GM19324 (cell line): ENCODE data around the gene COL25A1.
"Not testable (repeated sequence)": the region's sequence is repeated elsewhere in the genome, so short reads cannot be mapped to it uniquely, and the experiment has no call there.

ENCODE experiments used
- ATAC-seq: cut with Tn5 transposase; IDR thresholded peaks from one replicate; pipeline ENCODE4 v1.9.1; 2021; ENCODE audit warnings: mild to moderate bottlenecking, moderate library complexity; ENCODE audit not compliant: unreplicated experiment, low FRiP score

The COL25A1 gene

DNA sequence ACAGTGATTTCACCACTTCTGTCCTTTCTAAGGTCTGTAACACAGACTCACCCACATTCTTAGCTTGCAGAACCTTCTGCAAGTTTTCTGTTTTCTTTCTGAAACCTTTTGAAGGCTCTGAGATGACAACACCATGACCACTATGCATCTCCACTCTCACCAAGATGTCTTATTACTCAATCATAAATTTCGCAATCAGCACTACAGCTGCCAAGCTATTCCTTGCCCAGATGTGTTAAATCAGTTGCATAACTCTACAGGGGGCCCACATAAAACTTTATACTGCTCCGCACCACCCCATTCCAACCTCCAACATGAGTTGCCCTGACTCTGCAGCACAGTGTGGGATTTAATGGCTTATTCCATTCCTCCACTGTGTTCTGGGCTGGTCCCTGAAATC, 229.9 kb downstream of the COL25A1 start:
- ATAC-seq, result no peak

- ATAC-seq, result not testable (repeated sequence)
Observed at GRCh38 chr4:109070677-109071076, 231.8 kb downstream of the COL25A1 start.

GRCh38 chr4:109067508-109068235, 234.8 kb downstream of the COL25A1 start:
- no peak for ATAC-seq

GRCh38 chr4:109065006-109065405, 237.5 kb downstream of the COL25A1 start:
- no peak for ATAC-seq

DNA sequence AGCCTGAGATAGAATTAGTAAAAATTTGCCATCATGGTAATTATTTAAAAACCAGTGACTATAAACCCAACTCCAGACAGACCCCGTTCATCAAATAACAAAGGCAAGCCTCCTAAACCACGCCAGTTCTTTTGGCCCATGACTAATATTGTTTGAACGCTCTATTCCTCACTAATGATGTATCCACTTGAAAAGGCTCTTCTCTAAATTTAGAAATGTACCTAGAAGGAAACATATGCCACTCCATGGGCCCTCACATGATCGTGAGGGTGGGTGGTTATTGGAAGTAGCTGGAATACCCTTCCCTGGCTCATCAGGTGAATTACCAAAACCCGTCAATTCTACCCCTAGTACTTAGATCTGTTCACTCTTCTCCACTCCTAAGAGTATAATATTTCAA, 249.2 kb downstream of the COL25A1 start:
- no peak for ATAC-seq

GRCh38 chr4:109052821-109053220, 249.6 kb downstream of the COL25A1 start:
- no peak for ATAC-seq

DNA sequence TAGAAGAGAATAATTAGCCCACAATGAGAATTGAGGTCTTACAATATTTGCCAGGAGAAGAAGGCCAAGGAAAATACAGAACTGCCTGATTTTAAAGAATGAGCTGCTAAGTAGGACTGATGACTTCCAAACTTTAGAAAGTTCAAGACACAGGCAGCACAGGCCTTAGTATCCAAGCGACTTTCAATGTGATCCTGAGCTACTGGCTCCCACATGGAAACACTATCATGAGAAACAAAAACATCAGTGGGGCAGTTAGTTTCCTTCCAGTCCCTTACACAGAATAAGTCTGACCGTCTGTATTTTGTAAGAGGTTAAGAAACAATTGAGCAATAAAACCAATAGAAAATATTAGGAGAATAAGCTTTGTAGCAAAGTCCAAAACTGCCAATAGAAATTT, 251.4 kb downstream of the COL25A1 start:
- ATAC-seq, result no peak

- no peak for ATAC-seq
Observed at GRCh38 chr4:109049926-109050325, 252.5 kb downstream of the COL25A1 start.

DNA sequence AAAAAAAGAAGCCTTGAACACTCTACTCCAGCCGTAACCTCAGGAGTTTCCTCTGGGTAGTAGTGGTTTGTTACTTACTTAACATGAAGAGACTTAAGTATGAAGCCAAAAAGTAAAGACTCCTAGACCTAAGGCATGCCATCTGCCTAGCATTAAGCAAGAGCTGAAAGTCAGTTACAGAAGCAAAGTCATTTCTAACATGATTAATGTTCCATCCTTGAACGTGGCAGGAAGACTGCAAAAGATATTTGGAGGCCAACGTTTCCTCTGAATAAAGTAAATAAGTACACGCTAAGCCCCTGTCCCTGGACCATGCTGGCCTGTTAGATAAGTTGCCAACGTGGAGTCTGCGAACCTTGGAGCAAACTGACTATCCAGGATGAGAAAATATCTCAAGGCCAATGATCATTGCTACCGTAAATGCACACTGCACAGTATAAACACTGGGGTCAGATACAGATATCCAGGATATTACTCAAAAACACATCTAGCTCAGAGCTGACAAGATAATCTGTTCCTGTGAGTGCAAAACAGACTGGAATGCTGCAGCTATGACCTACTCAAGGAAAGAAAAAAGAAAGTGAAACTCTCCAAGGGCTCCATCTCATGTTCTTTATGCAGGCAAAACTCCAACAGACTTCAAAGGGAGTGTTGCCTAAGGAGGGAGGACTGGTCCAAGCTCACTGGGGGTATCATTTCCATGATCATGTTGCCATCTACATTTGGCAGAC, 255.8 kb downstream of the COL25A1 start:
- no peak for ATAC-seq

GRCh38 chr4:109044431-109044830, 258.0 kb downstream of the COL25A1 start:
- ATAC-seq, result no peak

- ATAC-seq, result no peak
Observed at GRCh38 chr4:109043286-109043685, 259.2 kb downstream of the COL25A1 start.

DNA sequence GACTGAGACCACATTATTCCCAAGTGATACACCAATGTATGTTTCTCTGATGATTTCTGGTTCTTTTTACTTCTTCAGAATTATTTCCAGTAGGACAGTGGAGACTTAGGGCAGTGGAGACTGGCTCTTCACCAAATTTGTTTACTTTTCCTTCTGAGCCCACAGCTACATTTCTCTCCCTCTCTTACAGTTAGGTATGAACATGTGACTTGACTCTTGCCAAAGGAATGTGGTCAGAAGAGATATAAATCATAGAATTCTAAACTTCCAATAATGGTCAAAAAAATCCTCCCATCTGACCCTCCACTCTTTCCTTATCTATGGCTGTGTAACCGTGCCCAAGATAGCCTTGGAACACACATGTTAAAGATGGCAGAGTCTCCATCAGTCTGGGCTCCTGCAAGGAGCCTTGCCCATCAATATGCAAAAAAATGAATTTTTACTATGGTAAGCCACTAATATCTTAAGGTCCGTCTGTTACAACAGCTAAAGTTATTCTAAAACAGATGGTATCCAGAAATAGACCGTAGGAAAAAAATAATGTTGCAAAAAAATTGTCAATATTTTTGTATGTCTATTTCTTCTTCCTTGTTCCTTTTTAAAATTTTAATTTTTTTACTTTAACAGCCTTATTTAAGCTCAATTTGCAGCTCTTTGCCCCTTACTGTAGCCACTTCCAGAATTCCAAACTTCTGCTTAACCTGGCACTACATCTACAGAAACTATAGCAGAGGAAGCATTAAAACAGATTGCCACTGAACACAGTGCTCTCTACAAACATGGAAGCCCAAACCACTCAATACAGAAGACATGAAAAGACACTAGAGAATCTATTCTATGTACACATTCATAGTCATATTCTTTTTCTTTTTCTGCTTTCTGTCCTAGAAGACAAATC, 260.7 kb downstream of the COL25A1 start:
- ATAC-seq, result no peak

DNA sequence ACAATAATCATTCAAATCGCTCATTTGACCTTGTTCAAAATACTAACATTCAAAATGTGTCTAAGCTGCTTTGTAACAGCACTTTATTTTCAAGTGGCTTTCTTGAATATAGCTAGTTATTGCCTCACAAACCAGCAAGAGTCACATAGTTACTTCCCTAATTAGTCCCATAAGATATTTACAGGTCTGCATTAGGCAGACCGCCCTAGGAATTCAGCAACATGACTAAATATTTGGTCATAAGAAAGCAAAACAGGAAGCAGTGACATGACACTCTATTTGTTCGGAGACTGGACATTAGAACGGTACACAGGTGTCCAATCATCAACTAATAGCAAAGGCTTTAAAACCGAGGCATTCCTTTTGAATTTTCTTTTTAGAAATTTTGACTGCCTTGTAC, 262.0 kb downstream of the COL25A1 start:
- no peak for ATAC-seq

DNA sequence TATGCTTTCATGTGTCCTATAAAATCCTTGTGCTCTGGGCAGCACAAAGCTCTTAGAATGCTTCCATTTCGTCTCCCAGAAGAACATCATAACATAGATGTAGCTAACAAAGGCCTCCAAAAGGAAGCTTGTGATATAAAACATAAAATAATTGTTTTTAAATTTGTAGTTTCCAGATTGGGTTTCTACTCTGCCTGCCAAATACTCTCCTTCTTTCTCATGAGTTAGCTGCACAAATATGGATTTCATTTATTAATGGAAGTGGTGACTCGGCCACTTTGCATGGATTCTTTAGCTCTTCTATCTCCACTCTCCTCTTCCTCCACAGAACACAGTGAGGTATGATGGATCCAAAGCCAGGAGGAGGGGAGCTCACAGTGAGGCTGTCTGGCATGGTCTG, 265.4 kb downstream of the COL25A1 start:
- no peak for ATAC-seq

- no peak for ATAC-seq
Observed at GRCh38 chr4:109033993-109034392, 268.5 kb downstream of the COL25A1 start.

- no peak for ATAC-seq
Observed at GRCh38 chr4:109032671-109033070, 269.8 kb downstream of the COL25A1 start.

- no peak for ATAC-seq
Observed at GRCh38 chr4:109029987-109030386, 272.5 kb downstream of the COL25A1 start.

- no peak for ATAC-seq
Observed at GRCh38 chr4:109027016-109027500, 275.4 kb downstream of the COL25A1 start.

DNA sequence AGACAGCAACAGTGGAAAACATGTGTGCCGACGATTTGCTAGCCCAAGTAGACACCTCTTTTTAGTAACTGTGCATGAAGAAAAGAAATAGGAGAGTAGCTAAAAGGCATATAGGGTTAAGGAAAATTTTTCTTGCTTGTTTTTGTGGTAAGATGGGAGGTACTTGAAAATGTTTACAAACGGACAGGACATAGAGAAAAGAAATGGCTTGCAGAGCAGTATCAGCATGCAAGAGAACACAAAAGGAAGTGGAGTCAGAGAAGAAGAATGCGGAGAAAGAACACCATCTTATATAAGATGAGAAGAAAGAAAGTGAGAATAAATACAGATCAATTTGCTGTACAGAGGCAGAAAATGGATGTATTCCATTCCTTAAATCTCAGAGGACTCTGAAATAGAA, 275.9 kb downstream of the COL25A1 start:
- no peak for ATAC-seq

DNA sequence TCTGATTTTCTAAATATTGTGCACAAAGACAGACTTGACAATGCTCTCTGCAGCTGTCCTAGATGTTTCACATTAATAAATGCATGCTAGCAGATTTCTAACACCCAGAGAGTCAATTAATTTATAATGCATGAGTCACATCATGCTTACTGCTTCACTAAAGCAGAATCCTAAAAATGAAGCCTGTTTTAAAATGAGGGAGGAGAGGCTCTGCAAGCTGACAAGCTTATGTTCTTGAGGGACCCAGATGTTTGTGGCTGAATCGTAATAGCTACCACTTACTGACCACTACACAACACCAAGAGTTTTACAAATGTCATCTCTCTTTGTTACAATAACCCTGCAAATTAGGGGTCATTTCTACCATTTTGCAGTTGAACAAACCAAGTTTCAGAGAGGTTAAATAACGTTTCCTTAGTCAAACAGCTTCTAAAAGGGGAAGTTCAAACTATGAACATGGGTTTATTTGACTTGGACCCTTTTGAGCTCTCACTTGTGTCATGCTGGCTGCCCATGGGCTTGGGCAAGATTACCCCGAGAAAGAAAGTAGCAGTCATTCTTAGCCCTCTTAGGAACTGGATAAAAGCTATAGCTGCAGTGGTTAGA, 276.9 kb downstream of the COL25A1 start:
- ATAC-seq, result no peak

DNA sequence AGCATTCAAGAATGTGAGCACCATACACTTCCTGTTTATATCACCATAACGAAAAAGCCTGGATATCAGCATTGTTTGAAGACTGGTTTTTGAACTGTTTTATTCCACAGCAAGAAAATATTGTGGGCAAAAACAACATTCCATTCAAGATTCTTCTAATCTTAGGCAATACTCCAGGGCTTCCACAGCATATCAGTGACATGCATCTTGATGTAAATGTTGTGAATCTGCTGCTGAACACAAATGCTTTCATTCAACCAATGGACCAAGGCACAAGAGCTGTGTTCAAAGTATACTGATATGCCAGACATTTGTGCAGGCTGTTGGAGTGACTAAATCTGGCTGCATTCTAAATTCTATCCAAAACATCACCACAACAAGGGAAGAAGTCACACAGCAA, 279.5 kb downstream of the COL25A1 start:
- ATAC-seq, result no peak
